NCI-H1417 treated with DMSO at 0.1 percent for 48 hours (cell line): Measurements from ENCODE around the gene SCARB1.

Experiments used
- DNase-seq: peaks from one replicate; lab custom pipeline; 2025; lab: John Stamatoyannopoulos, UW

The SCARB1 gene

DNA sequence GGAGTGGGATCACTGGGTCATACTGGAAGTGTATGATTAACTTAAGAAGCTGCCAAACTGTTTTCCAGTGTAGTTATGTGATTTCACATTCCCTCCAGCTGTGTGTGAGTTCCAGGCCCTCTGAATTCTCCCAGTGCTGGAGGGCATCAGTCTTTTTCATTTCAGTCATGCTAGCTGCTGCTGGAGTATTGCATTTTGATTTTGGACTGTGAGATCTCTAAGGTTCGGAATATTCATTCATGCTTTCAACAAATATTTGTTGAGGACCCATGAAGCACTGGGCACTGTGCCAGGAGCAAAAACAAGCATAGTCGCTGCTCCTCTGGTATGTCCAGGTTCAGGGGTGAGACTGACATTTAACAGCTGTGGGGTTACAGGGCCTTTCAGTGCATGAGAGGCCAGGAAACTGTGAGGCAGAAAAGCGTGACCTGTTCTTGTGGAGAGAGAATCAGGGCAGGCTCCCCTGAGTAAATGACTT lies 133.2 kb downstream of the SCARB1 start:
- no peak for DNase-seq

DNA sequence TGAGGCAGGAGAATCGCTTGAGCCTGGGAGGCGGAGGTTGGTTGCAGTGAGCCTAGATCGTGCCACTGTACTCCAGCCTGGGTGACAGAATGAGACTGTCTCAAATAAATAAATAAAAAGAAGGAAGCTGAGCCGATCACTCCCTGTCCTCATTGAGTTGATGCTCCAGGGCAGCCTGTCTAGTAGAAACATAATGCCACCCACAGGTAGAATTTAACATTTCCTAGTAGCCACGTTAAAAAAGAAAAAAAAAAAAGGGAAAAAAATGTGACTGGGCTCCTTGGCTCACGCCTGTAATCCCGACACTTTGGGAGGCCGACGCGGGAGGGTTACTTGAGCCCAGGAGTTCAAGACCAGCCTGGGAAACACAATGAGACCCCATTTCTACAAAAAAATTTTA lies 135.7 kb downstream of the SCARB1 start:
- DNase-seq, result no peak

DNA sequence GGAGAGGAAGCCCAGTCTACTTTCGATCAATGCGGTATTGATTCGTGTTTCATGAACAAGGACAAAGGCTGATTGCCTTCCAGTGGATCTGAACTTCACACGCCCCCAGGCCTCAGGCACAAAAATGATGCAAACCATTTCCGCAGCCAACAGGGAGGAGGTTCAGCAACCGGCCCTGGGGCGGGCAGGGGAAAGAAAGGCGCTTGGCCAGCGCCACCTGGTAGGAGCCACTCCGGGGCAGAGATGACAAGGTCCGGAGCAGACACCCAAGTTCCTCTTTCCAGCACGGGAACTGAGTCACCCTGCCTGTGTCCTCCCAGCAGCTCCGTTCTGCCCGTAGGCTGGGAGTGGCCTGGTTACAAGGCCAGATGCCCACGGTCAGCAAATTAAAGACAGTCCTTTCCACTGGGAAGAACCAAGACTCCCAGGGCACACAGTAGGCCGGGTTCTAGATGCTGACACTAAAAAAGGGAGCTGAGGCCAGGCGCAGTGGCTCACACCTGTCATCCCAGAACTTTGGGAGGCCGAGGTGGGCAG lies 136.3 kb downstream of the SCARB1 start:
- DNase-seq, result no peak
